Endothelial cell (in vitro differentiated cells): ENCODE data around the gene AIRE. TPM values are rescaled to one million over a fixed set of nuclear protein-coding genes. Genes with fewer than 3 reads are reported as not detected.

ENCODE experiments used
- DNase-seq: peaks from one replicate; pipeline ENCODE4 v3.0.0; 2021; ENCODE audit warnings: low spot score
- H3K27ac Mint-ChIP-seq: one replicate; pipeline ENCODE4 v1.8.0; 2021; ENCODE audit warnings: mixed read lengths, inconsistent platforms; ENCODE audit not compliant: unreplicated experiment
- H3K27me3 Mint-ChIP-seq: one replicate; pipeline ENCODE4 v1.8.0; 2021; ENCODE audit warnings: mild to moderate bottlenecking, moderate library complexity, mixed read lengths, inconsistent platforms; ENCODE audit not compliant: unreplicated experiment
- H3K36me3 Mint-ChIP-seq: one replicate; pipeline ENCODE4 v1.8.0; 2021; ENCODE audit warnings: mild to moderate bottlenecking, low read depth, mixed read lengths, inconsistent platforms; ENCODE audit not compliant: unreplicated experiment
- H3K4me1 Mint-ChIP-seq: one replicate; pipeline ENCODE4 v1.8.0; 2021; ENCODE audit warnings: mild to moderate bottlenecking, mixed read lengths, inconsistent platforms; ENCODE audit not compliant: unreplicated experiment
- H3K4me3 Mint-ChIP-seq: one replicate; pipeline ENCODE4 v1.8.0; 2021; ENCODE audit warnings: mild to moderate bottlenecking, mixed read lengths, inconsistent platforms; ENCODE audit not compliant: unreplicated experiment
- H3K9me3 Mint-ChIP-seq: one replicate; pipeline ENCODE4 v1.8.0; 2021; ENCODE audit warnings: mixed read lengths, inconsistent platforms; ENCODE audit not compliant: unreplicated experiment
- CTCF ChIP-seq: fragments of 200-600 bp; sonication (generic); IDR thresholded peaks from one replicate; pipeline ENCODE4 v1.5.0; 2021; ENCODE audit warnings: antibody characterized with exemption; ENCODE audit not compliant: unreplicated experiment
- total RNA-seq: library from RNA; stranded (reverse); fragmentation: NEBNext Ultra II Directional; extraction: Animal tissue kit (Norgen Biotek cat#: 25700); gene quantifications from one replicate; pipeline ENCODE4 v1.2.1, GENCODE V29; 2021; ENCODE audit not compliant: unreplicated experiment

AIRE gene
- total RNA-seq, 1 donor from 2014 or later: not detected

DNA sequence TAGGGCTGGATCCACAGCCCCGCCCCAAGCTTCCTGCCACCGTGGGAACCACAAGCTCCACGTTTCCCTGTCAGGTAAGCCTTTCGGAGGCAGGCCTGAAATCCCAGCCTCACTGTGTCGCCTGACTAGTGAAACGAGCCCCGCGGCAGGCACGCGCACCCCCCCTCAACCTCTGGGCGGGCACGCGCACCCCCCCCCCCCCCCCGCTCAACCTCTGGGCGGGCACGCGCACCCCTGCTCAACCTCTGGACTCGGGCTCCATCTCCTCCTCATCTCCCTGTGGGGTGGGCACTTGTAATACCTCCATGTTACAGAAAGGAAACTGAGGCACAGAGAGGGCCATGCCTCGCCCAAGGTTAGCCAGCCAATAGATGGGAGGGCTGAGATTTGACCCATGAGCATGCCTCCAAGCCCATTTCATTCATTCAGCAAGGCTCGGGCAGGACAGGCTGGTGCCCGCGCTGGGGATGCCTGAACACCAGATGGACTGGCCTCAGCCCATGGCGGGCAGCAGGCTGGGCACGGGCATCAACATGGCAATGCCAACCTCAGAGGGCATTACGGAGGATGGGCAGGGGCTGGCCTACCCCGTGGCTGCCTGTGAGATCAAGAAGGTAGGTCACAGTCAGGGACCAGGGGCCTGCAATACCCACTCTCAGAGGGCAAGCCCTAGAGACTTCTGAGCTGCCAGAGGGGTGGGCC lies 48.8 kb downstream of the AIRE start:
- no peaks in the 10 kb centered on the region for H3K9me3 Mint-ChIP-seq
- no peak overlapping the region for H3K27ac Mint-ChIP-seq
- H3K4me1 Mint-ChIP-seq: peaks cover 2% of the 10 kb centered on the region
- no peak overlapping the region for H3K4me3 Mint-ChIP-seq
- H3K27me3 Mint-ChIP-seq: peaks cover 11% of the 10 kb centered on the region
- no peak for TF ChIP-seq CTCF
- no peaks in the 10 kb centered on the region for H3K36me3 Mint-ChIP-seq
- DNase-seq: no peak

DNA sequence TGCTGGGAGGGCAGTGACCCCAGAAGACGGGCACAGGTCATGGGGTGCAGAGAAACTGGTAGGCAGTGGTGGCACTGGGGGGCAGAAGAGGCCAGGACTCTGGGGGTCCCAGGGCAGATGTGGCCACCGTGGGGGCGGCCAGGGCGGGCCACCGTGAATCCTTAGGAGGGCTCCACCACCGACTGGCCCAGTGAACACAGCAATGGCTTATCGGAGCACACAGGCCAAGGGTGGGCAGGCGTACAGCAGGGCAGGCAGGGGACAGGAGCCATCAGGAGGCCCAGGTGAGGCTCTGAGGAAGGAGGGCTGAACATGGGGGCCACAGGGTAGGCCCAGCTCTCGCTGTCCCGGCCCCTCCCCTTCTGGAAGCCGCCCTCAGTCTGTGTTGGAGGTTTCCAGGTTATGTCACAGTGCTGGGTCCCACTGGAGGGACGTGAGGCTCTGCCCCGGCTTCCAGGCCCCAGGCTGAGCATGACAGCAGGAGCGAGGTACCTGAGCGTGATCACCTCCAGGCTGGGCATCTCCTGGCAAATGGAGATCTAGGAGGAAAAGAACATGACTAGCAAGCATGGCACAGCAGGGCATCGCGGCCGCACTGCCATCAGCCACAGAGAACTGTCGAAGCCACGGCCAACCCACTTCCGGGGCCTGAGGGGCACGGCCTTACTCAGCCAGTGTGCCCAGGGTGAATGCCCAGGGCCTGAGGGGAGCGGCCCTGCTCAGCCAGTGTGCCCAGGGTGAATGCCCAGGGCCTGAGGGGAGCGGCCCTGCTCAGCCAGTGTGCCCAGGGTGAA lies 49.8 kb downstream of the AIRE start:
- Mint-ChIP-seq H3K27me3 (peaks cover 16% of the 10 kb centered on the region), H3K4me1 (peaks cover 5% of the 10 kb centered on the region), H3K9me3 (no peaks in the 10 kb centered on the region), H3K4me3 (no peak overlapping the region), H3K27ac (no peak overlapping the region), H3K36me3 (peaks cover 3% of the 10 kb centered on the region)
- DNase-seq: no peak
- TF ChIP-seq CTCF: no peak

DNA sequence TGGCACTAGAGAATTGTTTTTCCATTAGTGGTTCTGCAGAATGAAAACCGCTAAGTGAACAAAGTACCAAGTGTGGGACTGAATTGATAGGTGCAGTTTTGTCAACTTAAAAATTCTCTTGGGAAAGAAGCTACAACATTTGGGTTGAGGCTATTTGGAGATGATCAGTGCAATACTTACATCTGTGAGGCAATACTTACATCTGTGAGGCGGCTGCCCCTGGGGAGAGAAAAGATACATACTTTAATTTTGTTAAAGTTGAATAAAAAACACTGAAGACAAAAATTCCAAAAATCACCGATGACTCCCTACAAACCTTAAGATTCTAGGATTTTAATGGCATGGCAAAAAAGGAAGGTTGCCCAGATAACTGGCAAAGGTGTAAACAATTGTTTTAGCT lies 51.8 kb downstream of the AIRE start:
- H3K36me3 Mint-ChIP-seq: peaks cover 3% of the 10 kb centered on the region
- H3K9me3 Mint-ChIP-seq: no peaks in the 10 kb centered on the region
- no peak for TF ChIP-seq CTCF
- no peak for DNase-seq
- peaks cover 11% of the 10 kb centered on the region for H3K4me1 Mint-ChIP-seq
- H3K4me3 Mint-ChIP-seq: peak overlapping the region; percentile 81
- peaks cover 12% of the 10 kb centered on the region for H3K27me3 Mint-ChIP-seq
- H3K27ac Mint-ChIP-seq: peak overlapping the region; percentile 82

- DNase-seq: peak; percentile 49
- no peak for TF ChIP-seq CTCF
- peak overlapping the region; percentile 81 for H3K4me3 Mint-ChIP-seq
- peaks cover 11% of the 10 kb centered on the region for H3K4me1 Mint-ChIP-seq
- H3K36me3 Mint-ChIP-seq: peaks cover 3% of the 10 kb centered on the region
- peaks cover 10% of the 10 kb centered on the region for H3K27me3 Mint-ChIP-seq
- H3K9me3 Mint-ChIP-seq: no peaks in the 10 kb centered on the region
- peak overlapping the region; percentile 52 for H3K27ac Mint-ChIP-seq
Measured at GRCh38 chr21:44337941-44338895, 52.5 kb downstream of the AIRE start.
